ENCODE data around the gene ISOC2. TPM values are rescaled to one million over a fixed set of nuclear protein-coding genes. Genes with fewer than 3 reads are reported as not detected.

ISOC2 gene
- polyA plus RNA-seq, 4 donors: 28.8 to 164 (median 78.4) TPM

DNA sequence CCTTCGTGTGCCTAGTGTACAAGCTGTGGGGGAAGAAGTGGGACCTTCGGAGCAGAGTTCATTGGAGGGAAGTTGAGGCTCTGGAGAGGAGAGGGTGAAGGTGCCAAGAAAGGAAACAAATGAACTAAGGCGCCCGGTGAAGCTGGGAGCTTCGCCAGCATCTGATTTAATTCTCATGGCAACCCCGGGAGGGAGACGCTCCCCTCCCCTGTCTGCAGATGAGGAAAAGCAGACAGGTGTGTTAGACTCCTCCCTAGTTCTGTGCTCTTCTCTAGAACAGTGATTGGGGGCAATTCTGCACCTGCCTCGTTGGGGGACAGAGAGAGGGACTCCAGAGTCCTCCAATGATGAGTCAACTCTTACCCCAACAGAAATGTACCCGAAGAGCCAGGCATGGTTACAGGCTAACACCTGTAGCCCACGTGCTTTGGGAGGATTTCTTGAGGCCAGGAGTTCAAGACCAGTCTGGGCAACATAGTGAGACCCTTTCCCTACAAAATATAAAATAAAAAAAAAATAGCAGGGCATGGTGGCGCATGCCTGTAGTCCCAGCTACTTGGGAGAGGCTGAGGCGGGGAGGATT lies 31.0 kb upstream of the ISOC2 start:
- WGBS, 3 donors: 15 to 43% (median 29%) methylated on average over 12 of the region's 12 CpGs
- H3K4me3 ChIP-seq (ENCODE audit: low read depth in 1 of 3, low read length in 3 of 3): no peak overlapping the region
- no peaks in the 10 kb centered on the region for H3K9me3 ChIP-seq (ENCODE audit: control insufficient read depth in 2 of 2, insufficient read depth in 1 of 2, low read depth in 1 of 2, low read length in 1 of 2)
- no peaks in the 10 kb centered on the region for H3K36me3 ChIP-seq (ENCODE audit: control insufficient read depth in 3 of 3, insufficient read depth in 2 of 3, low read depth in 1 of 3, low read length in 3 of 3)
- H3K27ac ChIP-seq (ENCODE audit: low read depth in 1 of 3, low read length in 2 of 3): no peak overlapping the region
- DNase-seq: no peak
- peaks cover 0 to 51% (median 0%) of the 10 kb centered on the region in 3 donors for H3K27me3 ChIP-seq (ENCODE audit: control insufficient read depth in 3 of 3, insufficient read depth in 3 of 3, low read length in 3 of 3)
- peaks cover 0 to 5% (median 3%) of the 10 kb centered on the region in 3 donors for H3K4me1 ChIP-seq (ENCODE audit: control insufficient read depth in 3 of 3, insufficient read depth in 2 of 3, low read depth in 1 of 3, low read length in 2 of 3)
- FAIRE-seq: no peak

DNA sequence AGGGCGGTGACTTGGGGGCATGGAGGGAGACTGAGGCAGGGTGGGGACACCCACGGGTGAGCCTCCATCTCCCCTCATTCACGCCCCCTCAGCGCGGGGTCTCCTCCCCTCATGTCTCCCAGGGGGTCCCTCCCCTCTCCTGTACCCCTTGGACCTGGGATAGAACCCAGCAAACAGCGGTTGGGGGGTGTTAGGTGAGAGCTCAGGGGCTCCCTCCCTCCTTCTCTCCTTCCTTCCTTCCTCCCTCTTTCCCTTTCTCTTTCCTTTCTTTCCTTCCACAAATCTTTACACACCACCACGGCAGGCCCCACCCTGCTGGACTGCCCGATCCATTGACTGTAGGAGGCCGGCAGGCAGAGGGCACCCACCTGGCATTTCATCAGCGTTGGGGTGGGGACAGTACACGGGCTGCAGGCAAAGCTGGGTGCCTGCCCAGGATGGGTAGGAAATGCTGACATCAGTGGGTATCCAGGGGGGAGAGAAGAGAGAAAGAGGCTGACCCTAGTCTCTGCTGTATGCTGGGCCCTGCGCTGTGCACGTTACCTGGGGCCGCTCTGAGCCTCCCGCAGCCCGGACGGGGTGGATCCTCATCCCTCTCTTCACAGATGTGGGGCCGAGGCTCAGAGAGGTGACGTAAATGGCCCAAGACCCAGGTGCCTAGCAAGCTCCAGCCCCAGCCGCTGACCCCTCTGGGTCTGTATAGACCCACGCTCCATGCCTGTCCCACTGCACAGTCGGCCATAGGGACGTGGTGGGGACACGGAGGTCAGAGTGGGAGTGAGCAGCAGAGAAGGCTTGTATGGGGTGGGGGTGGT lies 30.3 kb upstream of the ISOC2 start:
- Histone ChIP-seq H3K36me3 (ENCODE audit: control insufficient read depth in 3 of 3, insufficient read depth in 2 of 3, low read depth in 1 of 3, low read length in 3 of 3) (no peaks in the 10 kb centered on the region), H3K9me3 (ENCODE audit: control insufficient read depth in 2 of 2, insufficient read depth in 1 of 2, low read depth in 1 of 2, low read length in 1 of 2) (no peaks in the 10 kb centered on the region), H3K27ac (ENCODE audit: low read depth in 1 of 3, low read length in 2 of 3) (no peak overlapping the region), H3K27me3 (ENCODE audit: control insufficient read depth in 3 of 3, insufficient read depth in 3 of 3, low read length in 3 of 3) (peaks cover 0 to 51% (median 0%) of the 10 kb centered on the region in 3 donors), H3K4me3 (ENCODE audit: low read depth in 1 of 3, low read length in 3 of 3) (no peak overlapping the region), H3K4me1 (ENCODE audit: control insufficient read depth in 3 of 3, insufficient read depth in 2 of 3, low read depth in 1 of 3, low read length in 2 of 3) (peaks cover 0 to 12% (median 3%) of the 10 kb centered on the region in 3 donors)
- DNase-seq (no peak), FAIRE-seq (no peak)
- whole genome bisulfite sequencing, 3 donors: 39 to 67% (median 53%) methylated on average over 19 to 24 of the region's 24 CpGs

DNA sequence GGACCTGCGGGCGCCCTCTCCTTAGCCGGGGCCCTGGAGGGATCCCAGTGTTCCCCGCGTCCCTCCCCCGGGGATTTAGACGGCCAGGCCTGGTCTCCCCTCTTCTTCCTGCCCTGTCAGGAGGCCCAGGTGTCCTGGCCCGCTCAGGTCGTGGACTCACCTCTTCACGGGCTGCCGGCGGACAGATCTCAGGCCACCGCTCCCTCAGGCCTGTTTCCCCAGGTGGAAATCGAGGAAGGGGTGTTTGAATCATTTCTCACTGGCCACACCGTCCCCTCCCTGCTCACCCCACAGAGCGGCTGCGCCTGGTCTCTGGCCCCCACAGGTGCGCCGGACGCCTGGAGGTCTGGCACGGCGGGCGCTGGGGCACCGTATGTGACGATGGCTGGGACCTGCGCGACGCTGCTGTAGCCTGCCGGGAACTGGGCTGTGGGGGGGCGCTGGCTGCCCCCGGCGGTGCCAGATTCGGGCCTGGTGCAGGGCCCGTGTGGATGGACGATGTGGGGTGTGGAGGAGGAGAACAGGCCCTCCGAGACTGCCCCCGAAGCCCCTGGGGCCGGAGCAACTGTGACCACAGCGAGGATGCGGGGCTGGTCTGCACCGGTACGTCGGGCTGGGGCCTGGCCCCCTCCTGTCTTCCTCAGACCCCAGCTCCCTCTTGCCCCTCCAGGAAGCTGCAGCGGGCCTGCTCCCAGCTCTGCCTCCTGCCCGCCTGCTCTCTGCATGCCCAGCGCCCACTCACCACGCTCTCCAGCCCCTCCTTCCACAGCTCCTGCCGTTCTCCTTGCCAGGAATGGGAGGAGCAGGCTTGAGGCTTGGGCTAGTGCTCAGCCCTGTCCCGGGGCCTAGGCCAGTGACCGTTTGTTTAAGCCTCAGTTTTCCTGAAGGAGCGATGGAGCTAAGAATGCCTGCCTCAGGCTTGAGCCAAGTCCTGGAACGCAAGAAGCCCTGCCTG lies 29.3 kb upstream of the ISOC2 start:
- Histone ChIP-seq H3K27me3 (ENCODE audit: control insufficient read depth in 3 of 3, insufficient read depth in 3 of 3, low read length in 3 of 3) (peaks cover 0 to 51% (median 0%) of the 10 kb centered on the region in 3 donors), H3K36me3 (ENCODE audit: control insufficient read depth in 3 of 3, insufficient read depth in 2 of 3, low read depth in 1 of 3, low read length in 3 of 3) (no peaks in the 10 kb centered on the region), H3K27ac (ENCODE audit: low read depth in 1 of 3, low read length in 2 of 3) (no peak overlapping the region), H3K4me3 (ENCODE audit: low read depth in 1 of 3, low read length in 3 of 3) (no peak overlapping the region), H3K4me1 (ENCODE audit: control insufficient read depth in 3 of 3, insufficient read depth in 2 of 3, low read depth in 1 of 3, low read length in 2 of 3) (peaks cover 0 to 12% (median 3%) of the 10 kb centered on the region in 3 donors), H3K9me3 (ENCODE audit: control insufficient read depth in 2 of 2, insufficient read depth in 1 of 2, low read depth in 1 of 2, low read length in 1 of 2) (no peaks in the 10 kb centered on the region)
- FAIRE-seq (no peak), DNase-seq (no peak)
- WGBS, 3 donors: 74 to 75% (median 75%) methylated on average over 42 to 52 of the region's 52 CpGs

DNA sequence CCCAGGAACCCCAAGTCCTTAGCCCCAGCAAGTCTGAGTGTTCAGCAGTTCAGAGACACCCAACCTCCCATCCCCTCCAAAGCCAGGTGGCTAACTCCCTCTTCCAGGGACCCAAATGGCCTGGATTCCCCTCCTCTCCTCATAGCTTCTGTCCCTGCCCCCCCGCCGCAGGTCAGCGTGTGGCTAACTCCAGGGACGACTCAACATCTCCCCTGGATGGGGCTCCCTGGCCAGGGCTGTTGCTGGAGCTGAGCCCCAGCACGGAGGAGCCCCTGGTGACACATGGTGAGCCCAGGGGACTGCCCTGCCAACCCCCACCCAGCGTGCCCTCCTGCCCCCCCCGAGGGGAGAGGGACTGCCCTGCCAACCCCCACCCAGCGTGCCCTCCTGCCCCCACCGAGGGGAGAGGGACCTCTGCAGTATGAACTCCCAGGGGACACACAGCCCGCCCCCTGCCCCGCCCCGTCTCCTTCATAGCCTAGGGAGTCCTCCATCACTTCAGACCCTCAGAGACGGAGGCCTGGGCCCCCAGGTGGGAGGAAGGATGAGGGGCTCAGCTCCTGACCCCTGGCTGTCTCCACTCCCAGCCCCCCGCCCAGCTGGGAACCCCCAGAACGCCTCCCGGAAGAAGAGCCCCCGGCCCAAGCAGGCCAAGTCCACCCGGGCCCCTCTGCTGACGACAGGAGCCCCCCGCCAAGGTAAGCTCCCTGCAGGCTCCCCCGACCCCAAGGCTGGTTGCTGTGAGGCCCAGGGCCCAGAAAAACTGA lies 28.5 kb upstream of the ISOC2 start:
- no peaks in the 10 kb centered on the region for H3K9me3 ChIP-seq (ENCODE audit: control insufficient read depth in 2 of 2, insufficient read depth in 1 of 2, low read depth in 1 of 2, low read length in 1 of 2)
- H3K36me3 ChIP-seq (ENCODE audit: control insufficient read depth in 3 of 3, insufficient read depth in 2 of 3, low read depth in 1 of 3, low read length in 3 of 3): no peaks in the 10 kb centered on the region
- H3K4me1 ChIP-seq (ENCODE audit: control insufficient read depth in 3 of 3, insufficient read depth in 2 of 3, low read depth in 1 of 3, low read length in 2 of 3): peaks cover 0 to 18% (median 3%) of the 10 kb centered on the region in 3 donors
- FAIRE-seq: no peak
- H3K4me3 ChIP-seq (ENCODE audit: low read depth in 1 of 3, low read length in 3 of 3): no peak overlapping the region
- DNase-seq: no peak
- no peak overlapping the region for H3K27ac ChIP-seq (ENCODE audit: low read depth in 1 of 3, low read length in 2 of 3)
- 58 to 71% (median 65%) methylated on average over 15 to 21 of the region's 21 CpGs for WGBS, 3 donors
- H3K27me3 ChIP-seq (ENCODE audit: control insufficient read depth in 3 of 3, insufficient read depth in 3 of 3, low read length in 3 of 3): peaks cover 0 to 54% (median 0%) of the 10 kb centered on the region in 3 donors

DNA sequence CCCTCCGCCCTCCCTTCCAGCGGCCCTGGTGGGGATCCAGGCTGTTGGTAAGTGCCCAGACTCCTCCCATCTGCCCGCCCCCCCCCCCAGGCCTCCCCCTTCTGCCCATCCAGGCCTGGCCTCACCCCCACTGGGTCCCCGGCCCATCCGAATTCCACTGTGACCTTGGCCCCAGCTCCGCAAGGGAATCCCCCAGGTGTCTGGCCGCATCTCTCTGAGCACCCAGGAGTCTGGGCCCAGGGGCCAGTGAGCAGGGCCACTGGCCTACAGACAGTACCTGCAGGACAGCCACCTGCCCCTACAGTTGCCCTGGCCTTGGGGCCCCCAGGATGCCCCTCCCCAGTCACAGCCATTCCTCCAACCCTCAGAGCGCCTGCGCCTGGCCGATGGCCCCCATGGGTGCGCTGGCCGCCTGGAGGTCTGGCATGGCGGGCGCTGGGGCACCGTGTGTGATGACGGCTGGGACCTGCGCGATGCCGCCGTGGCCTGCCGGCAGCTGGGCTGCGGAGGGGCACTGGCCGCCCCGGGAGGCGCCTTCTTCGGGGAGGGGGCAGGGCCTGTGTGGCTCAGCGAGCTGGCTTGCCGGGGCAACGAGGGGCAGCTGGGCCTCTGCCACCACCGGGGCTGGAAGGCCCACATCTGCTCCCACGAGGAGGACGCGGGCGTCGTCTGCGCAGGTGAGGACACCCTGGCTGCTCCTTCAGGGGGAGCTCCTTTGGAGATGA lies 27.7 kb upstream of the ISOC2 start:
- Histone ChIP-seq H3K4me1 (ENCODE audit: control insufficient read depth in 3 of 3, insufficient read depth in 2 of 3, low read depth in 1 of 3, low read length in 2 of 3) (peaks cover 0 to 24% (median 3%) of the 10 kb centered on the region in 3 donors), H3K4me3 (ENCODE audit: low read depth in 1 of 3, low read length in 3 of 3) (no peak overlapping the region), H3K36me3 (ENCODE audit: control insufficient read depth in 3 of 3, insufficient read depth in 2 of 3, low read depth in 1 of 3, low read length in 3 of 3) (peaks cover 0 to 3% (median 0%) of the 10 kb centered on the region in 3 donors), H3K27me3 (ENCODE audit: control insufficient read depth in 3 of 3, insufficient read depth in 3 of 3, low read length in 3 of 3) (peaks cover 0 to 50% (median 0%) of the 10 kb centered on the region in 3 donors), H3K9me3 (ENCODE audit: control insufficient read depth in 2 of 2, insufficient read depth in 1 of 2, low read depth in 1 of 2, low read length in 1 of 2) (no peaks in the 10 kb centered on the region), H3K27ac (ENCODE audit: low read depth in 1 of 3, low read length in 2 of 3) (no peak overlapping the region)
- WGBS, 3 donors: 54 to 59% (median 56%) methylated on average over 32 to 36 of the region's 36 CpGs
- no peak for FAIRE-seq
- no peak for DNase-seq

DNA sequence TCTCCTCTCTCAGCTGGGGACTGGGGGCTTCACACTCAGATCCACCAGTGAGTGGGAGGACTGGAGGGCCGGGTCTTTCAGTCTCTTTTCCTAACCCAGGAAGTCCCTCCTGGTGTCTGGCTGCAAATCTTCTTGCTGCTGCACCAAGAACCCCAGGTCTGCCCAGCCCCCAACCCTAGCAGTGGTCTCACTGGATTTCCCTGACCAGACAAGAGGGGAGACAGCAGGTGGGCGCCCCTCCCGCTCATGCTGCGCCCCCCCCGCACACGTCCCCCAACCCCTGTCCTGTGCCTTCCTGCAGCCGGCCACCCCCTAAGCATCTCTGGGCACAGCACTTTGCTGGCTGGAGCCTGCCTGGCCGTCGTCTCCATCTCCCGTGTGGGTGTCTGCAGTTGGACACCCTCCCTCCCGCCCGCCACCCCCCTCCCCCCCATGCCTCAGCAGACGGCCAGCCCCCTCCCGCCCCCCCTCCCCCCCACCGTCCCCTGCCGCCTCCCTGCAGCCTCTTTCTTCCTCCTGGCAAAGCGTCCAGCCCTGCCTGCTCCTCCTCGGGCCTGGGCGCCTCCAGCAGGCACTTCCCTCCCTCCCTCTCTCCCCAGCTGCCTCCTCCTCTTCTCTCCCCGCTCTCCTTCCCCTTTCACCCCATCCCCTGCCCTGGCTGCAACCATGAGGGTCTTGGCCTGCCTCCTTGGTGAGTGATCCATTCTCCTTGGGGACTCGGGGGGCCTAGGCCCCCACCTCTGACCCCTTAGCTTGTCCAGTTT lies 26.7 kb upstream of the ISOC2 start, which contains the start of gene SSC5D:
Gene SSC5D, plus strand, starts transcription at position 513 of the 764 bp plus-strand sequence. Its CDS starts 154 bp downstream, at position 667.
- peaks cover 0 to 24% (median 3%) of the 10 kb centered on the region in 3 donors for H3K4me1 ChIP-seq (ENCODE audit: control insufficient read depth in 3 of 3, insufficient read depth in 2 of 3, low read depth in 1 of 3, low read length in 2 of 3)
- no peak for FAIRE-seq
- H3K4me3 ChIP-seq (ENCODE audit: low read depth in 1 of 3, low read length in 3 of 3): no peak within 1 kb of the TSS
- 16 to 21% (median 19%) methylated on average over 11 to 19 of the region's 21 CpGs for WGBS, 3 donors
- peaks cover 0 to 13% (median 2%) of the 10 kb centered on the region in 3 donors for H3K36me3 ChIP-seq (ENCODE audit: control insufficient read depth in 3 of 3, insufficient read depth in 2 of 3, low read depth in 1 of 3, low read length in 3 of 3)
- peak within 1 kb of the TSS in 2 of 3 donors; percentile 53 to 80 for H3K27ac ChIP-seq (ENCODE audit: low read depth in 1 of 3, low read length in 2 of 3)
- no peak for DNase-seq
- H3K27me3 ChIP-seq (ENCODE audit: control insufficient read depth in 3 of 3, insufficient read depth in 3 of 3, low read length in 3 of 3): peaks cover 0 to 47% (median 0%) of the 10 kb centered on the region in 3 donors
- H3K9me3 ChIP-seq (ENCODE audit: control insufficient read depth in 2 of 2, insufficient read depth in 1 of 2, low read depth in 1 of 2, low read length in 1 of 2): no peaks in the 10 kb centered on the region

Measured in small intestine (tissue), 7 donors.